HG02763 (cell line): ENCODE data around the gene LMX1B.

ENCODE experiments used
- ATAC-seq: cut with Tn5 transposase; IDR thresholded peaks from one replicate; pipeline ENCODE4 v1.9.1; 2021; ENCODE audit warnings: mild to moderate bottlenecking, moderate library complexity; ENCODE audit not compliant: unreplicated experiment

Gene LMX1B

GRCh38 chr9:126617003-126617822 lies 3.5 kb downstream of the LMX1B start:
- ATAC-seq = no peak

- no peak for ATAC-seq
These were observed 4.1 kb downstream of the LMX1B start for GRCh38 chr9:126617823-126618165.

- ATAC-seq = no peak
These were observed 4.5 kb downstream of the LMX1B start for GRCh38 chr9:126618190-126618584.

- no peak for ATAC-seq
These were observed 5.0 kb downstream of the LMX1B start for GRCh38 chr9:126618585-126619360.

GRCh38 chr9:126619361-126620135 lies 5.8 kb downstream of the LMX1B start:
- ATAC-seq = no peak

GRCh38 chr9:126620478-126620877 lies 6.8 kb downstream of the LMX1B start:
- no peak for ATAC-seq

GRCh38 chr9:126621061-126621918 lies 7.6 kb downstream of the LMX1B start:
- no peak for ATAC-seq

- no peak for ATAC-seq
These were observed 8.4 kb downstream of the LMX1B start for GRCh38 chr9:126621919-126622735.

GRCh38 chr9:126623314-126623666 lies 9.6 kb downstream of the LMX1B start:
- ATAC-seq = no peak

GRCh38 chr9:126623667-126624478 lies 10.1 kb downstream of the LMX1B start:
- no peak for ATAC-seq

GRCh38 chr9:126624479-126624826 lies 10.7 kb downstream of the LMX1B start:
- no peak for ATAC-seq

GRCh38 chr9:126624912-126625311 lies 11.2 kb downstream of the LMX1B start:
- no peak for ATAC-seq

GRCh38 chr9:126625329-126626126 lies 11.8 kb downstream of the LMX1B start:
- ATAC-seq = no peak

GRCh38 chr9:126626127-126626925 lies 12.6 kb downstream of the LMX1B start:
- ATAC-seq = no peak

- no peak for ATAC-seq
These were observed 13.2 kb downstream of the LMX1B start for GRCh38 chr9:126626926-126627233.

- ATAC-seq = no peak
These were observed 14.4 kb downstream of the LMX1B start for GRCh38 chr9:126628146-126628545.

- ATAC-seq = no peak
These were observed 15.4 kb downstream of the LMX1B start for GRCh38 chr9:126628969-126629674.
